ENCODE measurements around the gene EIF3L.

DNA sequence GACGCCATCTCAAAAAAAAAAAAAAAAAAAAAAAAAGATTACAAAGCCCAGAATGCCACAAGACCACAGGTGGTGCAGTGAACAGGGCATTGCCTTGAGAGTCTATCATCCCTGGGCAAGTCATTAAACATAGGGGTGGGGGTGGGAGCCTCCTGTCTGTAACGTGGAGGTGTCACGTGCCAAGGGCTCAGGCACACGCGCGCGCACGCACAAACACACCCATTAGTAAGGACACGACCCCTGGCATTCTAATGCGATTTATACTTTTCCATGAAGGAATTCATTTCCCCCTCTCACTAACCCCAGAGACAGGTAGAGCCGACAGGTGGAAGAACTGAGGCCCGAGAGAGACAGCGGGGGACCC is 47.3 kb upstream of the EIF3L start:
- TF ChIP-seq, protein P1, sequence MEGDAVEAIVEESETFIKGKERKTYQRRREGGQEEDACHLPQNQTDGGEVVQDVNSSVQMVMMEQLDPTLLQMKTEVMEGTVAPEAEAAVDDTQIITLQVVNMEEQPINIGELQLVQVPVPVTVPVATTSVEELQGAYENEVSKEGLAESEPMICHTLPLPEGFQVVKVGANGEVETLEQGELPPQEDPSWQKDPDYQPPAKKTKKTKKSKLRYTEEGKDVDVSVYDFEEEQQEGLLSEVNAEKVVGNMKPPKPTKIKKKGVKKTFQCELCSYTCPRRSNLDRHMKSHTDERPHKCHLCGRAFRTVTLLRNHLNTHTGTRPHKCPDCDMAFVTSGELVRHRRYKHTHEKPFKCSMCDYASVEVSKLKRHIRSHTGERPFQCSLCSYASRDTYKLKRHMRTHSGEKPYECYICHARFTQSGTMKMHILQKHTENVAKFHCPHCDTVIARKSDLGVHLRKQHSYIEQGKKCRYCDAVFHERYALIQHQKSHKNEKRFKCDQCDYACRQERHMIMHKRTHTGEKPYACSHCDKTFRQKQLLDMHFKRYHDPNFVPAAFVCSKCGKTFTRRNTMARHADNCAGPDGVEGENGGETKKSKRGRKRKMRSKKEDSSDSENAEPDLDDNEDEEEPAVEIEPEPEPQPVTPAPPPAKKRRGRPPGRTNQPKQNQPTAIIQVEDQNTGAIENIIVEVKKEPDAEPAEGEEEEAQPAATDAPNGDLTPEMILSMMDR (IDR thresholded peaks at IDR 0.05), result no peak
- no peak for TF ChIP-seq POLR2A (IDR thresholded peaks at IDR 0.05)
